Astrocyte of the spinal cord (primary cell): ENCODE results near the gene TSSC4.
A peak's percentile ranks its signal among the peaks of the same experiment; 100 is the strongest.

ENCODE experiments used
- DNase-seq: peaks from one replicate; pipeline ENCODE4 v3.0.0; 2011; ENCODE audit warnings: low read depth, low spot score
- H3K4me3 ChIP-seq: 2 replicates; pipeline ENCODE4 v1.5.1; 2011; ENCODE audit warnings: low read depth, mild to moderate bottlenecking, low read length, moderate library complexity
- CTCF ChIP-seq: IDR thresholded peaks from 2 replicates; pipeline ENCODE4 v1.5.1; 2012; ENCODE audit warnings: low read depth, mild to moderate bottlenecking, low read length, inconsistent platforms
- in situ Hi-C: cut with HindIII; loops from 2 replicates; pipeline ENCODE4 v1.10.0; 2017; ENCODE audit warnings: low sequenced_read_pairs

TSSC4 gene

GRCh38 chr11:2386591-2386990 lies 14.0 kb upstream of the TSSC4 start:
- in situ Hi-C loops, result no loop called here
- TF ChIP-seq CTCF, result no peak
- DNase-seq, result no peak

DNA sequence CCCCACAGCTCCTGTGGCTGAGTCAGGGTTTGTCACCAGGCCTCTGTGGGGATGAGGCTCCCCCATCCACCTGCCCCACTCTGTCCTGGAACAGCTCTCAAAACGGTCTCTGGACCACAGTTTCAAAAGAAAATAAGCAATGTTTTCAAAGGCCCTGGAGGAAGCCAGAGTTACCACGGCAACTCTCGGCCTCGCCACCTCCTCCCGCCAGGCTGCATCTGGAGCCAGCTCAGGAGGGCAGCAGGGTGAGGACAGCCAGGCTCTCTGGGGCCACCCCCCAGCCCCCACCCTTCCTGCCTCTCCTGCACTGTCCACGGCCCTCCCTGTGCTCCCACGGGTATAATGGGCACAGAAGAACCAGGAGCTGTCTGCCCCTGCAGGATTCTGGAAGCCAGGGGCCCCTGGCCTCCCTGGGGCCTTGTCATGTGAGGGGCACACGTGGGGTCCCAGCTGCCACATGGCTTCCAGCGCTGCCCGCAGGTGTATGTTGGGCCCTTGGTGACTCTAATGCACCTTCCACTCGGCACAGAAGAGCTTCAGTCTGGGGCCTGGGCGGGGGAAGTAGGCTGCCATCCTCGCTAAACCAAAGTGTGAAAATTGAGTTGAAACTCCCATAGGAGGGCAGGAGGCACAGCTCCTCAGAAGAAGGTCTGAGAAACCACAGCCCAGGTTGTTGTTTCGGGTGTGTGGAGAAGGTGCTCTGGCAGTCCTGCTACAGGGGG lies 13.1 kb upstream of the TSSC4 start:
- in situ Hi-C loops, result no loop called here
- DNase-seq, result peak; percentile 58
- no peak overlapping the region for H3K4me3 ChIP-seq
- TF ChIP-seq CTCF, result no peak

More at GRCh38 chr11:2386591-2386990, 14.0 kb upstream of the TSSC4 start:
- H3K4me3 ChIP-seq, result no peak overlapping the region

DNA sequence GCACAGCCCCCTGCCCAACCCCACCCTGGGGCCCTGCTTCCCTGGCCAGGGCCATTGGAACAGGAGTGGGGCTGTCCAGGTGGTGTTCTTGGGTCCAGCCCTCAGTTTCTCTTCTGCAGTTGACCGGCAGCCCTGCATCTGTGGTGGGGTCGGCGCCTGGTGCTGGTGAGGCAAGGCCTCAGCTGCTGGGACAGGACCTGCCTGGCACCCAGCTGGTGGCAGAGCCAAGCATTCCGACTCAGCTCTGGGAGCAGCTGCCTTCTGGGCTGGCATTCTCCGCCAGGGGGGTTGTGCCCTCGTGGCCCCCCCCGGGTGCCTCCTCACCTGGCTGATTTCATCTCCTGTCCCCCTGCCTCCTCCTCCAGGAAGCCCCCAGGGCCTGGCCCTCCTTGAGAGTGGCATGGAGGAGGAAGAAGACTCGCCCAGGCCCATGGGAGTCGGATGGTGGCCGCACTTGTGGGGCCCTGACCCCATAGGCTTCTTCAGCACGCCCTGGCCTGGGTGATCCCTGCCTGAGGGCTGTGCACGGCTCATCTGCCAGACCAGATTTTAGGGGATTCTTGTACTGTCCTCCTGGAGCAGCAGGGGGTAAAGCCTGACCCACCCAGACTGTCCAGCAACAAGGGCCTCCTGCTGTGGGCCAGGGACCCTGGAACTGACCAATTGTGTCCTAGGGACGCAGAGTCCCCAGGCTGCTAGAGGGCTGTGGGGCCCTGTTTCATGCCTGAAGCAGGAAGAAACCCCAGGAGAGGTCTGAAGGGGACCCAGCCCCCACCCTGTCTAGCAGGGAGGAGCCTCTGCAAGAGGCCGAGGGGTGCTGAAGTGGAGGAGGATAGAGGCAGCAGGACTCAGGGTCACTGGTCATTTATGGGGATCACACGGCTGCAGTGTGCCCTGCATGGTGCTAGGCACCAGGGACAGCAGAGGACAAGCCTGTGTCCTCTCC lies 11.8 kb upstream of the TSSC4 start:
- in situ Hi-C loops, result no loop called here
- TF ChIP-seq CTCF, result peak; percentile 33
- no peak for DNase-seq
- no peak overlapping the region for H3K4me3 ChIP-seq

GRCh38 chr11:2389377-2390026 lies 11.0 kb upstream of the TSSC4 start:
- no peak for DNase-seq
- in situ Hi-C loops, result no loop called here
- no peak overlapping the region for H3K4me3 ChIP-seq
- peak; percentile 1 for TF ChIP-seq CTCF

DNA sequence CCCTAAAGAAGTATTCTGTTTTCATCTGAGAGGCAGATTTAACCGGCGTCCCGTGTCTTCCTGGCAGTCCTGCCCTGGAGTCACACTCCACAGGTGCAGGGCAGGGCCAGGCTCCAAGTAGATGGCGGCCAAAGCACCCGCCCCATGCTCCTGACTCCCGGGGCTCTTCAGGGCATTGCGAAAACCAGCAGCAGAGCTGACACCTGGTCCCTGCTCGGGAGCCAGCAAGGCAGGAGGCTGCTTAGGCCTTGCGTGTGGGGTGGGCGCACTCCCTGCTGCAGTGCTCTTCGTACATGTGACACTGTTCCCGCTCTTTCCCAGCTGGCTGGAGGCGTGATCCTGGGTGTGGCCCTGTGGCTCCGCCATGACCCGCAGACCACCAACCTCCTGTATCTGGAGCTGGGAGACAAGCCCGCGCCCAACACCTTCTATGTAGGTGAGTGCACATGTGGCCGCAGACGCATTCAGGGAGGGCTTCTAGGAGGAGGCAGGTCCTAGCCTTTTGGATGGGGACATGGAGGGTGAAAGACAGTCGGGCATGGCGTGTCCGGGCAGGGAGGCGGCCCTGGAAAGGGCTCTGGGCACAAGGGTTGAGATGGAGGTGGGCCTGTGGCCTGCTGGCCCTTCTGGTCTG lies 10.3 kb upstream of the TSSC4 start:
- DNase-seq, result no peak
- in situ Hi-C loops, result no loop called here
- TF ChIP-seq CTCF, result no peak

DNA sequence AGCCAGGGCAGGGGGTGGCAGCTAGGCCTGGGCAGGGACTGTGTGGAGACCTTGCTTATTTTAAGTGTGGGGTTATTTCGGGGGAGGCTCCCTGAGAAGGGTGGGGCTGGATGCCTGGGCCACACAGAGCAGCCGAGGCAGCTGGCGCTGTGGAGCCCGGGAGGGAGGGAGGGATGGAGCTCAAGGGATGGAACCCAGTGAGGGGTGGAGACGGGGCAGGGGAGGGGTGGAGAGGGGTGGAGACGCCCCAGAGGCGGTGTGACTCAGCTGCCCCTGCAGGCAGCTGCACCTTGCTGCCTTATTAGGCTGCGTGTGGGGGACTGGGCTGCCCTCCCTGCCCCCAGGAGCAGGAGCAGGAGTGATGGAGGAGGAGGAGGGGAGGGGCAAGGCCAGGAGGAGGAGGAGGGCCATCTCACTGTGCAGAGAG lies 9.8 kb upstream of the TSSC4 start:
- peak; percentile 4 for TF ChIP-seq CTCF
- in situ Hi-C loops, result no loop called here
- H3K4me3 ChIP-seq, result no peak overlapping the region
- DNase-seq, result peak; percentile 79

More for the DNA sequence above, 10.3 kb upstream of the TSSC4 start:
- no peak overlapping the region for H3K4me3 ChIP-seq
